GM23248 (cell line): ENCODE results near the gene ZFAND4.

Source experiments
- EZH2 ChIP-seq: fragments of 200-600 bp; sonication (generic); IDR thresholded peaks from 2 replicates; pipeline ENCODE4 v1.6.1; 2018; ENCODE audit warnings: antibody characterized with exemption, mild to moderate bottlenecking; ENCODE audit not compliant: insufficient read depth, poor library complexity, severe bottlenecking
- EZH2phosphoT487 ChIP-seq: fragments of 200-600 bp; sonication (generic); IDR thresholded peaks from 2 replicates; pipeline ENCODE4 v1.6.1; 2018; ENCODE audit warnings: antibody characterized with exemption, moderate library complexity, mild to moderate bottlenecking, low read depth; ENCODE audit not compliant: insufficient read depth

- TF ChIP-seq EZH2: no peak
- no peak for TF ChIP-seq EZH2phosphoT487
Observed at GRCh38 chr10:45640941-45641340, 31.6 kb downstream of the ZFAND4 start.
